AG04450 (cell line): ENCODE measurements around the gene HYDIN. TPM values are rescaled to one million over a fixed set of nuclear protein-coding genes. Genes with fewer than 3 reads are reported as not detected.

Source experiments
- CTCF ChIA-PET: fragments of 300-600, 350-600 bp; formaldehyde crosslinking; extraction: SDS; loops from one replicate; lab custom pipeline; 2022; ENCODE audit warnings: antibody characterized with exemption, inconsistent platforms; lab: Charles Lee
- POLR2A ChIA-PET: fragments of 350-600 bp; formaldehyde crosslinking; extraction: SDS; loops from one replicate; lab custom pipeline; 2021; ENCODE audit warnings: antibody characterized with exemption, inconsistent platforms; lab: Yijun Ruan, JAX
- DNase-seq: peaks from one replicate; pipeline ENCODE4 v3.0.0-alpha.2; 2011; ENCODE audit warnings: low read depth, low spot score
- H3K27ac ChIP-seq: one replicate; pipeline ENCODE4 v1.5.1; 2012; ENCODE audit warnings: low read depth, low read length, control low read depth
- H3K27me3 ChIP-seq: one replicate; pipeline ENCODE4 v1.6.0; 2012; ENCODE audit warnings: low read length; ENCODE audit not compliant: control insufficient read depth, insufficient read depth
- H3K4me3 ChIP-seq: 2 replicates; pipeline ENCODE4 v1.5.1; 2011; ENCODE audit warnings: mild to moderate bottlenecking, low read depth, low read length, control low read depth
- H3K9me3 ChIP-seq: 2 replicates; pipeline ENCODE4 v1.5.1; 2012; ENCODE audit warnings: low read length; ENCODE audit not compliant: control insufficient read depth, insufficient read depth
- CTCF ChIP-seq: IDR thresholded peaks from 2 replicates; pipeline ENCODE4 v1.5.1; 2011; ENCODE audit warnings: low read depth, low read length, control low read depth, inconsistent platforms
- polyA plus RNA-seq: library from polyadenylated mRNA; depleted of rRNA; stranded (reverse); fragments of >200 nt; gene quantifications from 2 replicates; pipeline ENCODE4 v1.2.3, GENCODE V29; 2011

The HYDIN gene
- polyA plus RNA-seq, 1 experiment, result 0.95 TPM

- Histone ChIP-seq H3K27ac (no peak overlapping the region), H3K9me3 (no peaks in the 10 kb centered on the region), H3K4me3 (no peak overlapping the region), H3K27me3 (no peaks in the 10 kb centered on the region)
- ChIA-PET POLR2A (interaction anchor here (1.2 kb wide), 1 partner anchor 81 kb away, joined by 3 read pairs; no protein-coding TSS in a partner anchor), CTCF (interaction anchor here (0.9 to 2.3 kb wide), 5 partner anchors 8 to 114 kb away, joined by 3 to 13 read pairs (median 4); no protein-coding TSS in a partner anchor)
- TF ChIP-seq CTCF, result no peak
- DNase-seq, result no peak
Measured at GRCh38 chr16:70768203-70768580, 462.3 kb downstream of the HYDIN start.

GRCh38 chr16:70767377-70768202, 462.9 kb downstream of the HYDIN start:
- Histone ChIP-seq H3K4me3 (no peak overlapping the region), H3K27ac (no peak overlapping the region), H3K9me3 (no peaks in the 10 kb centered on the region; the same call in 1 of the 2 replicates), H3K27me3 (no peaks in the 10 kb centered on the region)
- no peak for TF ChIP-seq CTCF
- CTCF ChIA-PET, result interaction anchor here (0.9 to 2.3 kb wide), 6 partner anchors 9 to 113 kb away, joined by 3 to 13 read pairs (median 4); no protein-coding TSS in a partner anchor
- POLR2A ChIA-PET, result interaction anchor here (1.0 to 1.2 kb wide), 2 partner anchors 65 to 81 kb away, joined by 3 to 7 read pairs; no protein-coding TSS in a partner anchor
- DNase-seq, result no peak

GRCh38 chr16:70766658-70767057, 463.9 kb downstream of the HYDIN start:
- CTCF ChIA-PET, result interaction anchor here (1.3 to 1.7 kb wide), 2 partner anchors 10 to 28 kb away, joined by 4 to 10 read pairs; no protein-coding TSS in a partner anchor
- H3K27ac ChIP-seq, result no peak overlapping the region
- H3K4me3 ChIP-seq, result no peak overlapping the region
- POLR2A ChIA-PET, result interaction anchor here (1.2 kb wide), 1 partner anchor 80 kb away, joined by 3 read pairs; no protein-coding TSS in a partner anchor
- H3K9me3 ChIP-seq, result no peaks in the 10 kb centered on the region; the same call in 1 of the 2 replicates
- H3K27me3 ChIP-seq, result no peaks in the 10 kb centered on the region
- no peak for TF ChIP-seq CTCF
- DNase-seq, result no peak

- Histone ChIP-seq H3K27me3 (no peaks in the 10 kb centered on the region), H3K9me3 (no peaks in the 10 kb centered on the region; the same call in 1 of the 2 replicates), H3K27ac (no peak overlapping the region), H3K4me3 (no peak overlapping the region)
- CTCF ChIA-PET, result no interaction called here
- POLR2A ChIA-PET, result no interaction called here
- no peak for TF ChIP-seq CTCF
- DNase-seq, result no peak
Measured at GRCh38 chr16:70766176-70766575, 464.3 kb downstream of the HYDIN start.

GRCh38 chr16:70765491-70765890, 465.0 kb downstream of the HYDIN start:
- CTCF ChIA-PET, result no interaction called here
- Histone ChIP-seq H3K4me3 (no peak overlapping the region), H3K27ac (no peak overlapping the region)

More at GRCh38 chr16:70765491-70765890, 465.0 kb downstream of the HYDIN start:
- Histone ChIP-seq H3K9me3 (no peaks in the 10 kb centered on the region; the same call in 1 of the 2 replicates), H3K27me3 (no peaks in the 10 kb centered on the region)
- no peak for DNase-seq
- POLR2A ChIA-PET, result no interaction called here
- TF ChIP-seq CTCF, result no peak
